ENCODE results near the gene HEXB. TPM values are rescaled to one million over a fixed set of nuclear protein-coding genes. Genes with fewer than 3 reads are reported as not detected.

HEXB gene
- total and polyA plus RNA-seq, 9 of the 15 experiments (the other 6 are each of a cell fraction or from before 2014, with no cell fraction given): 22.9 to 158 (median 108) TPM

- ChIA-PET CTCF (ENCODE audit: low intra/inter-chr PET ratio) (no interaction called here), POLR2A (no interaction called here)
- TF ChIP-seq ZNF561 (CRISPR knock-in tag; conservative IDR thresholded peaks at IDR 0.05) (no peak), ZNF217 (CRISPR knock-in tag; IDR thresholded peaks at IDR 0.05) (no peak), HMG20B (CRISPR knock-in tag; IDR thresholded peaks at IDR 0.05) (no peak), FOXJ2 (tag; IDR thresholded peaks at IDR 0.05) (no peak), SETDB1 (IDR thresholded peaks at IDR 0.05; ENCODE audit: low read length) (no peak), GTF2F1 (IDR thresholded peaks at IDR 0.05; ENCODE audit: low read depth, low read length) (no peak), HEY1 (CRISPR knock-in tag; IDR thresholded peaks at IDR 0.05; ENCODE audit: borderline replicate concordance) (no peak), SPI1 (IDR thresholded peaks at IDR 0.05; ENCODE audit: borderline replicate concordance, low read depth, low read length) (no peak), TFE3 (CRISPR knock-in tag; IDR thresholded peaks at IDR 0.05) (no peak), U2AF2 (optimal IDR thresholded peaks at IDR 0.05; ENCODE audit: low read depth, low read length) (no peak)
- Histone ChIP-seq H3K9me1 (ENCODE audit: control insufficient read depth, insufficient read depth, low read length) (no peaks in the 10 kb centered on the region), H3K79me2 (ENCODE audit: control insufficient read depth, insufficient read depth, low read length) (no peaks in the 10 kb centered on the region), H3K4me2 (ENCODE audit: insufficient read depth, low read length) (no peak overlapping the region), H3K4me1 (replicated peaks in 1 of 2; ENCODE audit: control insufficient read depth in 2 of 2, insufficient read depth in 2 of 2, low read length in 2 of 2) (no peaks in the 10 kb centered on the region; a peak in 1 of 5 replicates), H3K4me3 (no peak overlapping the region), H3K27ac (ENCODE audit: extremely low read depth, low read depth, low read length) (no peak overlapping the region), H3K27me3 (ENCODE audit: control insufficient read depth in 2 of 2, insufficient read depth in 2 of 2, low read length in 2 of 2) (peaks cover 13 to 32% of the 10 kb centered on the region in 2 experiments; a peak in 4 of 5 replicates), H2AFZ (ENCODE audit: low read depth, low read length) (no peak overlapping the region), H3K36me3 (ENCODE audit: control insufficient read depth, insufficient read depth, low read length) (no peaks in the 10 kb centered on the region), H3K9me3 (replicated peaks; ENCODE audit: control insufficient read depth, insufficient read depth, low read depth, low read length) (no peaks in the 10 kb centered on the region), H3K9ac (ENCODE audit: insufficient read depth in 1 of 2, low read depth in 2 of 2, low read length in 2 of 2) (no peak overlapping the region), H4K20me1 (replicated peaks; ENCODE audit: control insufficient read depth, insufficient read depth, low read length) (no peaks in the 10 kb centered on the region)
- FAIRE-seq: no peak
- DNase-seq (ENCODE audit: extremely low read depth in 1 of 4, low spot score in 3 of 4): no peak
- no peak for ATAC-seq
- no TSS peak for BruUV-seq (replicated peaks)
- intact Hi-C loops (cut with micrococcal nuclease): loop anchor here (10.0 kb wide), 1 partner anchor 1585 kb away; no protein-coding TSS in a partner anchor
- 0% methylated on average over 2 of the region's 2 CpGs for WGBS (ENCODE audit: insufficient coverage, low coverage, missing lambda C conversion rate)
- in situ Hi-C loops (cut with MboI): no loop called here
Measured at GRCh38 chr5:74669821-74670220, 15.2 kb upstream of the HEXB start.
